Skin of body (tissue), 2 donors: ENCODE measurements around the gene TCIRG1. TPM values are rescaled to one million over a fixed set of nuclear protein-coding genes. Genes with fewer than 3 reads are reported as not detected.

Experiments used
- DNase-seq: peaks from one replicate; lab custom pipeline; 2025; lab: John Stamatoyannopoulos, UW
- total RNA-seq: library from RNA; depleted of rRNA; stranded (reverse); fragments of >200 nt; gene quantifications from one replicate; pipeline ENCODE4 v1.2.3, GENCODE V29; 2014

Gene TCIRG1
- total RNA-seq, 1 donor from 2014 or later: 22.5 TPM

DNA sequence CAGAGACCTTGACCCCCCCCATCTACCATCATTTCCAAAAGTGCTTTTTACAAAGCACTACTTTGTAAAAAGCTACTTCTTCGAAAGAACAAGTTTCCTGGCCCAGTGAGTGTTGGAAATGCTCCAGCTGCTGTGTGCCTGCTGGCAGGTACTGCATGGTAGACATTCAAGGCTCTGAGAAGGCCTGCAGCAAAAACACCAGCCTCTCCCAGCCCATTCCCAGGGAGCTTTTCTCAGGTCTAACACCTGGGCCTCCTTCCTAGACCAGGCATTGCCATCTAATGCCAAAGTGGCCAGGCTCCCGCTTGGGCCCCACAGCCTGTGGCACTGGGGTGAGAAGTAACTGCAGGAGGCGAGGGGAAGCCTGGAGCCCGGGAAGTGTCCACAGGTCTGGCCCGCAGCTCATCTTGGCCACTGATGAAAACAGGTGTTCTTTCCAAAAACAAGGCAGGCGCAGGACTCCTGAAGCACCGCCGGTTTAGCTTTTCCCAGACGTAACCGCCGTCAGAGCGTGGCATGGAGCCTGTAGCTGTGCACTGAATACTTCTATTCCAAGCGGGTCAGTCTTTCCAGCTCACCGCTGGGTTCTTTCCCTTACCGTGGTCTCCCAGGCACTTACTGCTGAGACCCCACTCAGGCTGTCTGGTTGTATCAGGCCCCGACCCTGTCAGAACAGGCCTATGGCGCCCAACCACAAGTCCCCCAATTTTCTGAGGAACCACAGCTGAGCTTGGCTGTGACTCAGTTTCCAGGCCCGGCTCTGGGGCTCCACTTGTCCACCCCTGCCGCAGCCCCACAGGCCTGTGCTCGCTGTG, 1.2 kb upstream of the TCIRG1 start:
- no peak for DNase-seq

DNA sequence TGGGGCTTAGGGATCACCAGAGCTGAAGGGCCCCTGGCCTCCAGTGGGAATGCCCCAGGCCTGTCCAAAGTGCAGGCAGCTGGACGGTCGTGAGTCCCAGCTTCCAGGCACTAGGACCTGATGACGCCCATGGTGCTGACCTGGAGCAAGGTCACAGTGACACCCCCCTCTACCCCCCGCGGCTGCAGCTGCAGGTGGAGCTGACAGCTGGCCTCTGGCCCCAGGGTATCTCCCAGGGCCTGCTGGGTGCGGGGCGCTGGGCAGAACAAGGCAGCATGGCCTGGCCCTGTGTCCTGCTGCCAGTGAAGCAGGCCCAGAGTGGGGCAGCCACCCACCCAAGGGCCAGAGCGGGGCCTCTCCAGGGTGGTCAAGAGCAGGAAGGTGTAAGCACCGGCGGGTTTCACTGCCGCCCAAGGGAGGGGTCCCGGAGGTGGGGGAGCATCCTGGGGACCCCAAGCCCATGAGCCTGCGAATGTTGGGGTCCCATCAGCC, 553 bp upstream of the TCIRG1 start:
- DNase-seq: no peak

DNA sequence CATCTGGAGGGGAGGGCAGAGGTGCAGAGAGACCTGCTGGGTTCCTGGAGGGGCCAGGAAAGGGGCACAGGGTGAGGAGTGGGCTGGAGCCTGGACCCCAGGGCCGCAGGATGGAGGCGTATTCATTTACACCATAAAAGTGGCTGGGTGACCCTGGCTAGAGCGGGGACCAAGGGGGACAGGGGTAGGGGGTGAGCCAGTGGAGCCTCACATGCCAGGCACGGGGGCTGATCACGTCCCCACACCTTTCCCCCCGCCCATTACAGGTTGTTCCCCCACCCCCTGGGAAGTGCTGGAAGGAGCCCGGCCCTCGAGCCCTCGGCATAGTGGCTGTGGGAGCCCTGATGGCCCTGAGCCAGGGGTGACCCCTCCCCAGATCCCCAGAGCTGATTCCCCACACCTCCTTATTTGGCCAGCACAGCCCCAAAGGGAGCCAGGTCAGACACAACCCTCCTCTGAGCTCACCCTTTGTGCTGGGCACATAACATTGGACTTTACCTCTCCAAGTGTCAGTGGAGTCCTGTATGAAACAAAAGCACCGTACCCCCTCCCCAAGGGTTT, 781 bp downstream of the TCIRG1 start:
- no peak for DNase-seq

DNA sequence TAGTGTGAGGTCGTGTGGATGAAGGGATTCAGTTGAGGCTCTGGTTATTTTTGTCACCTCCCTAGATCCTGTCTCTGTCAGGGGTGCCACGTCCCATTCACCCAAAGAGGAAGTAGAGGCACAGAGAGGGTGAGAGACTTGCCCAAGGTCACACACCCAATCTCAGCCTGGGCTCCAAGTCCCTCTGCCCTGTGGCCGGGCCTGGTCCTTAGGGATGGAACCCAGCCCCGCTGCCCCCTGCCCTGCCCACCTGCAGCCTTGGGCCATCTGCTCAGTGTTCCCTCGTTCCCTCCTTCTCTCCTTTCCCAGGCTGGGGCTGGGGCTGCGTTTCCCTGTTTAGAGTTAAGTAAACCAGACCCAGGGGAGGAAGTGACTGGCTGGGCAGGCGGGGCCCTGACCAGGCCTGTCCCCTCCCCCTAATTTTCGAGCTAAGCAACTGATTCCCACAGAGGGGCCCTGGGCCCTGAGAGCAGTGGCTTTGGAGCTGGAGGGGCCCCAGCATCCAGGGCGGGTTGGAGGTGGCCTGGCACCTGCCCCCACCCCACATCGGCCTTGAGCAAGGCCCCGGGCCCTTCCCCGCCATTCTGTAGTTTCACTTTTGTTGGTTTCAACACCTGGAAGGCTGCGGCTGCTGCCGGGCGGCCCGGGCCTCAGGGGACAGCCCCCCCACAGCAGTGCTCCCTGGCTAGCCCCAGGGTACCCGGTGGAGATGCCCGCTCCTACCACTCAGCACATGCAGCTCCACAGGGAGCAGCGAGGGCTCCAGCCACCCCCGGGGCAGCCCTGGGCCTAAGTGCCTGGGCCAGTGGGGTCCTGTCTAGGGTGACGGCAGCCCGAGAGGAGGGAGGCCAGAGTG, 1.5 kb downstream of the TCIRG1 start:
- peak; percentile 51 for DNase-seq

DNA sequence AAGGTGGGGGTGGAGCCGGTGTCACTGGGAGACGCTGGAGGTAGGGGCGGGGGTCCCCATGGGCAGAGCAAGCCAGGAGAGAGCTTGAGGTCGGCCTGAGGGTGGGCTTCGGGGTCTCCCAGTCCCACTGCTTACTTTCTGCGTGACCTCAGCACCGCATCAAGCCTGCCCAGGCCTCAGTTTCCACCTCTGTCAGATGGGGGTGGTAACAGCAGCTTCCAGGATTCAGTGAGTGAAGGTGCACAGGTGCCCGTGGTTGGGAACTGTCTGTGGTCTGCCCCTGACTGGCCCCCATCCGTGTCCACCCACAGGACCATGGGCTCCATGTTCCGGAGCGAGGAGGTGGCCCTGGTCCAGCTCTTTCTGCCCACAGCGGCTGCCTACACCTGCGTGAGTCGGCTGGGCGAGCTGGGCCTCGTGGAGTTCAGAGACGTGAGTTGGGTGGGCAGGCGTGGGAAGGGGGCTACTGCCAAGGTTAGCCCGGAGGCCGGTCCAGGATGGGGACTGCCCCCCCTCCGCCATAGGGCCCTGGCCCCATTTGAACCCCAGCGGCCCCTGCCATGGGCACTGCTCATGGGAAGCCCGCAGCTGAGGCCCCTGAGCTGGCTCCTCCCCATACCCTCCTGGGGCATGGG, 2.2 kb downstream of the TCIRG1 start:
- DNase-seq: no peak

DNA sequence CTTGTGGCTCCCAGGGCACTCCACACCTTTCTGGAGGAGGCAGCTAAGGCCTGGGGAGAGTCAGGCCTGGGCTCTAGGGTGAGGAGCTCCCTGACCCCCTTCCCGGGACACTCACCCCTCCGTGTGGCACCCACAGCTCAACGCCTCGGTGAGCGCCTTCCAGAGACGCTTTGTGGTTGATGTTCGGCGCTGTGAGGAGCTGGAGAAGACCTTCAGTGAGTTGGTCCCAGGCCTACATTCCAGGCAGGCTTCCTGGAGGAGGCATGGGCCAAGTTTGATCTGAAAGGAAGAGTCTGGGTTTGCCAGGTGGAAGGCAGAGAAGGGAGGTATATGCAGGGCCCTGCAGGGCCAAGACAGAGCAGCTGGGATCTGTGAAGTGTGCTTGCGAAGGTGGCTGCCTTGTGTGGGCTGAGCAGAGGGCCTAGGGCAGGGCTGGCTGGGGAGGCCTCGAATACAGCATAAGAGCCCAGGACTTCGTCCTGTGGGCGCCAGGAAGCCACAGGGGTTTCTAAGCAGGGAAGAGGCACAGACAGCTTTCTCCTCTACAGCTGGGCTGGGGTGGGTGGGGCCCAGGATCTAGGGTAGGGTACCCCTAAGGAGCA, 2.9 kb downstream of the TCIRG1 start:
- no peak for DNase-seq

DNA sequence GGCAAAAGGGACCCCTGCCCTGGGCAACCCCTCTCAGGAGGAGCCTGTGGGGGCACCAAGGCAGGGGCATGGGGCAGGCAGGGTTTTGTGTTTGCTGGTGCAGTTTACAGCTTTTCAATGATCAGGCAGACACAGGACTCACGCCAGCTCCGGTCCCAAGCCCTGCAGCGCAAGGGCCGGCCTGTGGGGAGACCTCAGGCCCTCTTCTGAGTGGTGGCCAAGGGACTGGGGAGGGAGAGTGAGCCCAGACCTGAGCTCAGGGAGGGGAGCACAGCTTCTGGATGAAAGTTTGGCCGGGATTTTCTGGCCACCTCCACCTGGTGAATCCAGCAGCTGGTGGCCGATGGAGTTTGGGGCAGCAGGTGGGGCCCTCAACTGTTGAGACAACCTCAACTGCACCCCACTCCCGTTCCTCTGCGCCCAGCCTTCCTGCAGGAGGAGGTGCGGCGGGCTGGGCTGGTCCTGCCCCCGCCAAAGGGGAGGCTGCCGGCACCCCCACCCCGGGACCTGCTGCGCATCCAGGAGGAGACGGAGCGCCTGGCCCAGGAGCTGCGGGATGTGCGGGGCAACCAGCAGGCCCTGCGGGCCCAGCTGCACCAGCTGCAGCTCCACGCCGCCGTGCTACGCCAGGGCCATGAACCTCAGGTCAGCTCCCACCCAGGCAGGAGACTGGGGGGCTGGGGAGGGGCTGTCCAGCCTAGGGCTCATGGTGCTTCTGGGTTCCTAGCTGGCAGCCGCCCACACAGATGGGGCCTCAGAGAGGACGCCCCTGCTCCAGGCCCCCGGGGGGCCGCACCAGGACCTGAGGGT, 3.6 kb downstream of the TCIRG1 start:
- DNase-seq: no peak

DNA sequence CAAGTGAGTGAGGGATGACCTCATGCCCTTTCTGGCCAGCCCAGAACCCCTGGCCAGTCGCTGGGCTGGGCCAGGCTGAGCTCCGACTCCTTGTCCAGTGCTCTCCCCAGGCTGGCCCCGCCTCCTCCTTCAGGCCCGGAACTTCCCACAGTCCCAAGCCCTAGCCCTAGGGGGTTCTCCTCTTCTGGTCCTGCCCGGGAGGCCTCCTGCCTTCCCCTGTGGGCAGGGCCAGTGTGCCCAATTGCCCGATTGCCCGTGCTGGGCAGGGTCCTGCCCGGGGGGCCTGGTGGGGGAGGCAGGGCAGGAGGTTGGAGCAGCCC, 4.2 kb downstream of the TCIRG1 start:
- no peak for DNase-seq

DNA sequence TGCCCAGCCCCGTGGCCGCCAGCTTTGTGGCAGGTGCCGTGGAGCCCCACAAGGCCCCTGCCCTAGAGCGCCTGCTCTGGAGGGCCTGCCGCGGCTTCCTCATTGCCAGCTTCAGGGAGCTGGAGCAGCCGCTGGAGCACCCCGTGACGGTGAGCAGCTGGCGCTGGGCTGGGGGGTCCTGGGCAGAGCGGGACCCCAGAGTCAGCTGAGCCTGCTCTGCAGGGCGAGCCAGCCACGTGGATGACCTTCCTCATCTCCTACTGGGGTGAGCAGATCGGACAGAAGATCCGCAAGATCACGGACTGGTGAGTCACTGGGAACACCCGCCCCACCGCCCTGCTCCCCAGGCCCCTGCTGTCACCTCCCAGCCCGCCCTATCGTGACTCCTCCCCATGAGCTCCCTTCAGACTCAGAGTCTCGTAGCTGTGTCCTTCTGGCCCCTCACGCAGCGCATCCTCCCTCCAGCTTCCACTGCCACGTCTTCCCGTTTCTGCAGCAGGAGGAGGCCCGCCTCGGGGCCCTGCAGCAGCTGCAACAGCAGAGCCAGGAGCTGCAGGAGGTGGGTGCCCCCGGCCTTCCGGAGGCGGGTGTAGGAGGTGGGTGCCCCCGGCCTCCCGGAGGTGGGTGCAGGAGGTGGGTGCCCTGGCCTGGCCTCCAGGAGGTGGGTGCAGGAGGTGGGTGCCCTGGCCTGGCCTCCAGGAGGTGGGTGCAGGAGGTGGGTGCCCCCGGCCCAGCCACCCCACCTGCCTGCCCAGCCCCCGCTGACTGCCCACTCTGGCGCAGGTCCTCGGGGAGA, 4.7 kb downstream of the TCIRG1 start:
- DNase-seq: no peak

DNA sequence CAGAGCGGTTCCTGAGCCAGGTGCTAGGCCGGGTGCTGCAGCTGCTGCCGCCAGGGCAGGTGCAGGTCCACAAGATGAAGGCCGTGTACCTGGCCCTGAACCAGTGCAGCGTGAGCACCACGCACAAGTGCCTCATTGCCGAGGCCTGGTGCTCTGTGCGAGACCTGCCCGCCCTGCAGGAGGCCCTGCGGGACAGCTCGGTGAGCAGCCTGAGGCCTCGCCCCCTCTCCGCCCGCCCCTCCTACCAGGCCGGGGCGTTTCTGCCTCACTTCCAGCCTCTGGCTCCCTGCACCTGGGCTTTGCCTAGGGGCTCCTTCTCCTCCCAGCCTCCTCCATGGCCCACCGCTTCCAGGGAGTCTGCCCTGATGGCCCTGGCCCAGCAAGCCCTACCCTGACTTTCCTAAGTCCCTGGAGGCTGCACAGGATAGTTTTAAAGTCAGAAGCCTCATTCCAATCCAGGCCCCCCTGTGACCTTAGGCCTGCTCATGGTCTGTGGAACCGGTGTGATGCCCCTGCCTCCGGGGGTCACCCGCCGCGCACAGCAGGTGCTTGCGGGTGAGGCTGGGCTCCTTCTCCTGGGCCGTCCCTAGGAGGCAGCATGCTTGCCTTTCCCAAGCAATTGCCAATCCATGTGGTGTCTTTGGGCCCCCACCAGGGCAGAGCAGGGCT, 5.5 kb downstream of the TCIRG1 start:
- DNase-seq: no peak

DNA sequence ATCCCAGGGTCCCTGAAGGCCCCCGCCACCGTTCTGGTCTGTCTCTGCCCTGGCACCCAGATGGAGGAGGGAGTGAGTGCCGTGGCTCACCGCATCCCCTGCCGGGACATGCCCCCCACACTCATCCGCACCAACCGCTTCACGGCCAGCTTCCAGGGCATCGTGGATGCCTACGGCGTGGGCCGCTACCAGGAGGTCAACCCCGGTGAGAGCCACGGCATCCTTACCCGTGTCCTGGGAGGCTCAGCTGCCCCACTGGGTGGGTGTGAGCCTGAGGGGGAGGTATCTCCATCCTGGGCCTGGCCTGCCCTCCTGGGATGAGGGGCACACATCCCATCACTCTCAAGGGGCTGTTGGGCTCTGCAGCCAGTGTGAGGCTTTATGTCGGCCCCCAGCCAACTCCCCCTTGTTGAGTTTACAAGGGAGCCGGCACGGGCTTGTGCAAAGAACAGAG, 6.1 kb downstream of the TCIRG1 start:
- DNase-seq: no peak

DNA sequence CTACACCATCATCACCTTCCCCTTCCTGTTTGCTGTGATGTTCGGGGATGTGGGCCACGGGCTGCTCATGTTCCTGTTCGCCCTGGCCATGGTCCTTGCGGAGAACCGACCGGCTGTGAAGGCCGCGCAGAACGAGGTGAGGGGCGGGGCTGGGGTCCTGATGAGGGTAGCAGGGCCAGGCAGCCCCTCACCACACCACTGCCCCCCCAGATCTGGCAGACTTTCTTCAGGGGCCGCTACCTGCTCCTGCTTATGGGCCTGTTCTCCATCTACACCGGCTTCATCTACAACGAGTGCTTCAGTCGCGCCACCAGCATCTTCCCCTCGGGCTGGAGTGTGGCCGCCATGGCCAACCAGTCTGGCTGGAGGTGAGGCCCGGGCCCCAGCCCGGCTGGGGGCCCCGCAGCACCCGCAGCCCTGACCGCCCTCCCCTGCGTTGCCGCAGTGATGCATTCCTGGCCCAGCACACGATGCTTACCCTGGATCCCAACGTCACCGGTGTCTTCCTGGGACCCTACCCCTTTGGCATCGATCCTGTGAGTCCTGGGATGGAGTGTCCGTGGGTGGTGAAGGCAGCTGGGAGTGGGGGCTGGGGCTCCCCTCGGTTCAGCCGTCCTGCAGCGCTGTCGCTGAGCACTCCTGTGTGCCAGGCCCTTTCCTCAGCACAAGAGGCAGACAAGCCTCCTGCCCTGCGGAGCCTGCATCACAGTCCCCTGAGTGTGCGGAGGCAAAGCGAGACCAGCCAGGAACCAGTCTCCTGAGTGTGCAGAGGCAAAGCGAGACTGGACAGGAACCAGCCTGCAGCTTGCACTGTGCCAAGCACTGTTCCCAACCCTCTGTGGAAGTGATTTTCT, 8.8 kb downstream of the TCIRG1 start:
- DNase-seq: no peak

DNA sequence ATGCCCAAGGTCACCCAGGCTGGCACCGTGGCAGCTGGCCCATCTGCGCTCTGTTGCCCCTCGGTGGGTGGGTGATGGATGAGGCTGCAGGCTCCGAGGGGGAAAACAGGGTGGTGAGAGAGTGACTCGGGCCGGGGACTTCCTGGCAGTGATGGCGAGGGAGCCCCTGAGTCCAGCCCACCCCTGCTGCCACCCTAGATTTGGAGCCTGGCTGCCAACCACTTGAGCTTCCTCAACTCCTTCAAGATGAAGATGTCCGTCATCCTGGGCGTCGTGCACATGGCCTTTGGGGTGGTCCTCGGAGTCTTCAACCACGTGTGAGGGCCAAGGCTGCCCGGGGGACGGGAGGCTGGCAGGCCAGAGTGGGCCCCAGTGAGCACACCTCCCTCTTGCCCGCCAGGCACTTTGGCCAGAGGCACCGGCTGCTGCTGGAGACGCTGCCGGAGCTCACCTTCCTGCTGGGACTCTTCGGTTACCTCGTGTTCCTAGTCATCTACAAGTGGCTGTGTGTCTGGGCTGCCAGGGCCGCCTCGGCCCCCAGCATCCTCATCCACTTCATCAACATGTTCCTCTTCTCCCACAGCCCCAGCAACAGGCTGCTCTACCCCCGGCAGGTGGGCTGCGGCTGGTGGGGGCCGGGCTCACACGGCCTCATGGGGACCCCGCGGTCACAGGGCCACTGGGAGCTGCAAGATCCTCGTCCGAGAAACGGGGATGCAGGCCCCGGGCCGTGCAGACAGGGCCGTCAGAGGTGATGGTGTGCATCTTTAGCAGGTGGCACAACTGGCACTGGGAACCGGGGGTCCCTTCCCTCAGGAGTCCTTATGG, 10.1 kb downstream of the TCIRG1 start:
- DNase-seq: no peak

DNA sequence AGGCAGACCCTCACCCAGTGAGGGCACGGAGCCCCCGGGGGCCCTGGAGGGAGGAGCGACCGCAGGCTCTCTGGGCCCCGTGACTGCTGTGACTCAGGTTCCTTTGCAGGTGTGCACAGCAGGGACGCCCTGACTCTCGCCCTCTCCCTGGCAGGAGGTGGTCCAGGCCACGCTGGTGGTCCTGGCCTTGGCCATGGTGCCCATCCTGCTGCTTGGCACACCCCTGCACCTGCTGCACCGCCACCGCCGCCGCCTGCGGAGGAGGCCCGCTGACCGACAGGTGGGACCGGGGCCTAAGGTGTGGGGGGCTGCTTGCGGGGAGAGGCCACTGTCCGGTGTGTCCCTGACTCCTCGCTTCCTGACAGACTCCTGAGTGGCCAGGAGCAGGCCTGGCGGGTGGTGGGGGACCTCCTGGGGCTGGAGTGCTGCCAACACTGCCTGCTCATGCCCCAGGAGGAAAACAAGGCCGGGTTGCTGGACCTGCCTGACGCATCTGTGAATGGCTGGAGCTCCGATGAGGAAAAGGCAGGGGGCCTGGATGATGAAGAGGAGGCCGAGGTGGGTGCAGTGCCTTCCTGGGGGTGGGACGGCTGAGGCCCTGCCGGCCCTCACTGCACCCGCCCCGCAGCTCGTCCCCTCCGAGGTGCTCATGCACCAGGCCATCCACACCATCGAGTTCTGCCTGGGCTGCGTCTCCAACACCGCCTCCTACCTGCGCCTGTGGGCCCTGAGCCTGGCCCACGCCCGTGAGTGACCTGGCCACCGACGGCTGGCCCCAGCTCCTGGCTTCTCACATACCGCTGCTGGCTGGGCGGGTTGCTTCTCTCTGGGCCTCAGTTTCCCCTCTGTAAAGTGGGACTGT, 10.9 kb downstream of the TCIRG1 start:
- DNase-seq: no peak

DNA sequence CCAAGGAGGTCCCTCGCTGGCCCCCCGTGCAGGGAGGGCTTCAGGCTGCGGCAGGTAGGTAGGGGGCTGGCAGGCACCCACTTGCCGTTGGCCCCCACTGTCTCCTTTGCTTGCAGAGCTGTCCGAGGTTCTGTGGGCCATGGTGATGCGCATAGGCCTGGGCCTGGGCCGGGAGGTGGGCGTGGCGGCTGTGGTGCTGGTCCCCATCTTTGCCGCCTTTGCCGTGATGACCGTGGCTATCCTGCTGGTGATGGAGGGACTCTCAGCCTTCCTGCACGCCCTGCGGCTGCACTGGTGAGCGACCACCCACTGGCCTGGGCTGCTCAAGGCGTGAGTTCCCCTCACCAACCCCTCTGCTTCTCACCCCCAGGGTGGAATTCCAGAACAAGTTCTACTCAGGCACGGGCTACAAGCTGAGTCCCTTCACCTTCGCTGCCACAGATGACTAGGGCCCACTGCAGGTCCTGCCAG, 11.6 kb downstream of the TCIRG1 start:
- no peak for DNase-seq
